ENCODE results near the gene ADIG.

ADIG gene

DNA sequence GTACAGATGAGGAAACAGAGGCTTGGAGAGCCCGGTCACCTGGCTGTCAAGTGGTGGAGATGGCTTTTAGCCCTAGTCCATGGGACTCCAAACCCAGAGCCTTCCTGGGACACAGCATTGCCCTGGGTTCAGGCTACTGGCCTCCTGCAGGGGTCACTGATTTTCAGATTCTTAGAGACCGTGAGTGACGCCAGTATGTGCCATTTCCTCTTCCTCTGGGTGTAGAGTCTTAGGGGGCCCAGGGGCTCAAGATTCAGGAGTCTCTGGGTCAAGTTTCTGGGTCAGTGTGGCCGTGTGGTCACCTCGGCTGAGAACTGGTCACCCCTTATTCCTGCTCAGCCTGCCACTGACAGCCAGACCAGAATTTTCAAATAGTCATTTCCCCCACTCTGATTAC is 21.2 kb downstream of the ADIG start:
- DNase-seq (ENCODE audit: low read depth): no peak

DNA sequence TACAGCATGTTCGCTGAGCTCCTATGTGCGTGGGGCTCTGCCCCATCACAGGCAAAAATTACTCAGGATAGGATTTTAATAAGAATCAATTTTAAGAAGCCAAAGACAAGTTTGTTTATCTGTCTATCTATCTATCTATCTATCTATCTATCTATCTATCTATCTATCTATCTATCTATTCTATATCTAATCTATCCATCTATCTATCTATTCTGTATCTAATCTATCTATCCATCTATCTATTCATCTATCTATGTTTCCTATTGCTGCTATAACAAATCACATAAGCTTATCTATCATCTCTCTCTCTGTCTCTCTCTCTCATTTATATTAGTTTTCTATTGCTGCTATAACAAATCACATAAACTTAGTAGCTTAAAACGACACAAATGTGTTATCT is 22.3 kb downstream of the ADIG start:
- no peak for DNase-seq (ENCODE audit: low read depth)

DNA sequence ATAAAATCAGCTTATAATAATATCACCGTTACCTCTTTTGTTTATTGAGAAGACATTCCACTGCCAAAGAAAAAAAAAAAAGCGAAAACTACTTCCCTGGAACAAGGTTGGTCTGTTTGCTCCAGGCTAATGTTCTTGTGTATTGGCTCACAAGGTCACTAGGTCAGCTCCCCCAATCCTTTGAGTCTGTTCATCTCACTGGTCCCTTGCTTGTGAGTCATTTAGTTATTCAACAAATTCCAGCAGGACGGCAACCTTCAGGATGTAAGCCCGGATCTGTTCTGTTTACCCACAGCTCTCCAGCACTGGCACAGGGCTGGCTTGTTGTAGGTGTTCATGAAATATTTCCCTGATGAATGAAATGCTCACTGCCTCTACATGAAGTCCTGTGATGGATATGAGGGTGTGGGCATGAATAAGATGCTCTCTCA is 23.9 kb downstream of the ADIG start:
- no peak for DNase-seq (ENCODE audit: low read depth)

DNA sequence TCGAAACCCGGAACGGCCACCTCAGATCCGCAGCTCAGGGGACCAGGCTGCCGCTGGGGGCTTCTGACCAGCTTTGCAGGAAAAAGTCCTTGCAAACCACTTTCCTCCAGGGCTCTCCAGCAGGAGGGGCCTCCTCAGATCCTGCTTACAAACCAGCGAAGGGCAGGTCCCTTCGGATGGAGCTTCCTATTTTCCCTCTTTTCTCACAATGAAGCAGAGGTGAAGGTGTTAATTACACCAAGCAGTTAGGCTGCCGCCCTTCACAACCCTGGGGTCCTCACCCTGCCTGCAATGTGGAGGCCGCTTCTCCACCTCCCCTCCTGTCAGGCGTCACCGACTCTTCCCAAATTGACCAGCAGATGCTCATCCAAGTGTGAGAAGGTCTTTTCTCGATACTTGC is 26.4 kb downstream of the ADIG start:
- no peak for DNase-seq (ENCODE audit: low read depth)

DNA sequence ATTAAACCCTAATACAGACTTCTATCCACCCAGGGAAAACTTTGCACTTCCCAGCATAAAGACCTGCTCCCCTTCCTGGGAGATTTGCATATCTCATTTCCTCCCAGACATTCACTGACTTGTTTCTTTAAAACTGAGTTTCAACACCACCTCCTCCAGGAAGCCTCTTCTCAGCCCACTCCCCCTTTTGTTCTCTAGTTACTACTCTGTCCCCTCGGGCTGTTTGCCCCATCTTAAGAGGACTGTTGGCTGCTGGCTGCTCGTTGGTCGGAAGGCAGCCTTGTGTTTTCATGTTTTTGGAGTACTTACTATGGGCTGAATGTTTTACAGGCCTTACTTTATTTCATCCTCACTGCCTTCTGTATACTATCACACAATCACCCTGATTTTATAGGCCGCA is 27.2 kb downstream of the ADIG start:
- DNase-seq (ENCODE audit: low read depth): no peak

DNA sequence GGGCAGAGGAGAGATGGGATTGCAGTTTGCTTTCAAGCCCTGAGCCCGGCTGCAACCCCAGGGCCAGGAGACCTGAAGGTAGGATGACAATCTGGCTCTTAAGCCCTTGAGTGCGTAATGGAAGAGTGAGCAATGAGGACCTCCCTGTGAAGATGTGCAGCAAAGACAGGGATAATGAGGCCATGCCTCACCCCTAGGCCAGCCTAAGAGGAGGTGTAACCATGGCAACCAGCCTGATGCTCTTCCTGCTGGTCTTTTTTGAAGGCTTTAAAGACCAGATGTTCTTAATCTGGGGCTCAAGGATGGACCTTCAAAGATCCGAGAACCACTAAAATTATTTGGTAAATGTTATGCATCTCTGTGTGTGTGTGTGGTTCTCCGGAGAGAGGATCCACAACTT is 28.8 kb downstream of the ADIG start:
- DNase-seq (ENCODE audit: low read depth): no peak

DNA sequence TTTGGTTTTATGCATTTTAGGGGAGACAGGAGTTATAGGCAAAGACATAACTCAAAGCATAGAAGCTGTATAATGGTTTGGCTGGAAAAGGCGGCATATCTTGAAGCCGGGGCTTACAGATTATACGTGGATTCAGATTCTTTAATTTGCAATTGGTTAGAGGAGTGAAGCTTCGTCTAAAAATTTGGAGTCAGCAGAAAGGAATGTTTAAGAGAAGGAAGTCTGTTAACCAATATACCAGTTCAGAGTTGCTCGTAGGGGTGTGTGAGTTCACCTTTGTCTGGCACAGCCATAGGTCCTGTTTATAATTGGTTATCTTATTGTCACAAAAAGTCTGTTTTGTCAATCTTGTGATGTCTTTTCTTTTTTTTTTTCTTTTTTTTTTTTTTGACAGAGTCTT is 29.5 kb downstream of the ADIG start:
- no peak for DNase-seq (ENCODE audit: low read depth)

DNA sequence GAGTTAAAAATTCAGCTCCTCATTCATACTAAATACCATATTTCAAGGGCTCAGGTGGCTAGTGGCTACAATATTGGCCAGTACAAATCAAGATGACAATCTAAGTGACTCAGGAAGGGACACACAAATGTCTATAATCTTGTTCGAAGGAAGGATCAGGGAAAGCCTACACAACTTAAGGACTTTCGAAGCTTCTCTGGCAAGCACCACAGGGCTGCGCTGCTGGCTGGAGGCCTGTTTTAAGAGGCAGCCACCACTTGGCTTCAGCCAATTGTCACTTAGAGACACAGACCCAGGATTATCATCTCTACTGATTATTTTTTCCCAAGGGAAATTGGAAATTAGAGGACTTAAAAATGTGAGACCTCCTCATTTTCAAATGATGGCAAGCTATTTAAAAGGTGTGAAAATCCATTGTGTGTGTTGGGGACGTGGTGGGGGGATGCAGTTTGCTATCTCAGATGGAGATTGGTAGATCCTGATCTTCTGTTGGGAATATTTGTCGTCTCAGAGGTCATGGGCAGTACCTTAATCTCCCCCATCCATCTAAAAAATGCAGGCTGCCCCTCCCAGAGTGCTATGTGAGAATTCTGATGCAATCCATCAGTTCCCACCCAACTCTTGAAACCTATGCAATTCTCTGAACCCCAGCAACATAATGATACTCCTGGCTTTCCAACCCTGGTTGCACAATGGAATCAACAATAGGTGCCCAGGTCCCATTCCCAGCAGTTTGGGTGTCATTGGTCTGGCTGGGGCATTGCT is 31.9 kb downstream of the ADIG start:
- DNase-seq (ENCODE audit: low read depth): no peak

DNA sequence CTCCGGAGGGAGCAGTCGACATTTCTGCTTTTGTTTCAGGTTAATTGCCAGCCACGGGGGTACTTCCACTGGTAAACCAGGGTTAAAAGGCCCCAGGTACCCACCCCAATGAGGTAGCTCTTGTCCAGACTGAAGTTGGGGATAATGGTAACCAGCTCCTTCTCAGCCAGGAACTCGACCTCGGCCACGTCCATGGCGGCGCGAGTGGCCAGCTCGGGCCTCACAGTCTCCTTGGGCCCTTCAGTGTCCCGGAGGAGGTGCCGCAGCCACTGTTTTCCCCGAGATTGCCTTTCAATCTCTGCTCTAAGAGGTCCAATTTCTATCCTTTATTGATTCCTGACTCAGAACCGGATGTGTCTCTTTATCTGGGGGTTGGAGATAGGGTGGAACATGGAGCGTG is 34.3 kb downstream of the ADIG start:
- DNase-seq (ENCODE audit: low read depth): no peak

DNA sequence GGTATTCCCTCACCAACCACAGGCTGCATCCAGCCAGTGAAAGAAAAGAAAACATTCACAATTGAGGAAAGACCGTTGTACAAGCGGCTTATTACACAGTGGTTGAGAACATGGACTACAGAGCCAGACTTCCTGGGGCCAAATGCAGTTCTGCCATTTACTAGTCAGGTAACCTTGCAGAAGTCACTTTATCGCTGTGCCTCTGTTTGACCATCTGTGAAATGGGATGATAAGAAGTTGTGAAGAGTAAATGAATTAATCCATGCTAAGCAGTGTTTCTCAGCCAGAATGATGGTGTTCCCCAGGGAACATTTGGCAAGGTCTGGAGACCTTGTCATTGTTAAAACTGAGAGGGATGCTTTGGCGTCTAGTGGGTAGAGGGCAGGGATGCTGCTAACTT is 35.5 kb downstream of the ADIG start:
- no peak for DNase-seq (ENCODE audit: low read depth)

DNA sequence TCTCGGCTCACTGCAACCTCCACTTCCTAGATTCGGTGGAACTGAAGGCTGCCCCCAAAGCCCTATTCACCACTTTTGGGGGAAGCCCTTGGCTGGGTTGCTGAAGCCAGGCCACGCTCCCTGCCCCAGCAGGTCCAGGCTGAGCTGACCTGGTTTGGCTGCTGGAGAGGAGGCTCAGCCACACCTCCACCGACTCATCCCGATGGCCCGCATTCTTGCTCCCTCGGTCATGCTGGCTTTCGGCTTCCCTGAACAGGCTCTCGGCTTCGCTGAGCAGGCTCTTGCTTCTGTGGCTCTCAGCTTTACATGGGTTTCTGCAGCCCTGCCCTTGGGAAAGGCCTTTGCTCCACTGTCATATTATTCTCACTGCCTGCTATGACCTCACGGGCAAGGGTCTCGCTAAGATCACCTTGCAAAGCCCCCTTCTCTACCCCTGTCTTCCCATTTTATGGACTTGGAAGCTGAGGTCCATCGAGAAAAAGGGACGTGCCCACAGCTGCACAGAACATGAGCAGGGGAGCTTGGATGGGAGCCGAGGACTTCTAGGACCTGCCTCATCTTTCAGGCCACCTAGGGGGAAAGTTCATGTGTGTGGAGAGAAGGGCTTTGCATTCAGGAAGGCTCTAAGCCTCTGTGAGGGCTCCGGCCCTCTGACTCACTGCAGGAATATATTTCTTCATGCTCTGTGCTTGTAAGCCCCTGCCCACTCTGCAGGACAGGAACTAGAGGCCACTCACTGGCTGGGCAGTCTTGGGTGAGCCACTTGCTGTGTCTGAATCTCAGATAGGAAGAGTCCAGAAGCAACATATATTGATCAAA is 36.2 kb downstream of the ADIG start:
- no peak for DNase-seq (ENCODE audit: low read depth)

DNA sequence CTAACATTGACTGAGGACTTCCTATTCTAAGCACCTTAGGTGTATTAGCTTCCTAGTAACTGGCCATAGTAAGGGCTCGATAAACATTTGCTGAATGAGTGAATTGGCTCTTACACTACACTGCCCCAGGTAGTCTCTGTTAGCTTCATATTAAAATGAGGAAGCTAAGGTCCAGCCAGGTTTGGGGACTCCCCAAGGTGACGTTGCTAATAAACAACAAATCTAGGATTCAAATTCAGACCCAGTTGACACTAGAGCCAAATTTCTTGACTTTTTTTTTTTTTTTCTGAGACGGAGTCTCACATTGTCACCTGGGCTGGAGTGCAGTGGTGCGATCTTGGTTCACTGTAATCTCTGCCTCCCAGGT is 36.8 kb downstream of the ADIG start:
- DNase-seq (ENCODE audit: low read depth): no peak

DNA sequence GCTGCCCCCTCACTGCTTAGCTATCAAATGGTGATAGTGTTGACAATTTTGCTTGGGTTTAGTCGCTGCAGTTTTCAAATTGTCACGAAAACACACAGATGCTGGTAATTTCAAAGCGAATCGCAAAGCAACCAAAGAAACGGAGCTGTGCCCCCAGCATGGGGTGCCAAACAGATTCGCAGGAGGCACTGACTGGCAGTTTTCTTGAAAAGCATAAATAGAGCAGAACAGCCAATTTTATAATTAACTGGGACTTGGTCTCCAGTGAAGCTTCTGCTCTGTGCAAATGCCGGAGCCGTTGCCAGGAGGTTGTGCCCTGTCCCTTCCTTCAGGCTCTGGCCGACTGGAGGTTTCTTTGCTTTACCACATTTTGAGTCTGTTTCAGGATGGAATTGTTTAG is 39.4 kb downstream of the ADIG start:
- DNase-seq (ENCODE audit: low read depth): no peak

DNA sequence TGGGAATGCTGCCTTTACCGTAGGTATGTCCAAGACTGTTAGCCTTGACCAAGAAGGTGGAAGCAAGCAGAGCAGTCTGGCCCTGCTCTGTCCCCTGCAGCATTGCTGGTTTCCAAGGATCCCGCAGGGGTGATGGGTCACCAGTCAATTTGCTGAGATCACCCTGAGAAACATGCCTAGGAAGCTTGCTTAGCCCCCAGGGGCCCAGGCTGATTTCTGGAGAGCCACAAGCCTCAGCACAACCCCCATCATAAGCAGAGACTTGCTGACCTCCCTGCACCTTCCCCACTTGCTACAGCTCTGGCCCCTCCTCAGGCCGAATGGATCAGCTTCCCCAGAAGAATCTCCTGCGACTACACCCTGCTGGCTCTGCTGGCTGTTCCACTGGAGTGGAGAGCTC is 42.1 kb downstream of the ADIG start:
- no peak for DNase-seq (ENCODE audit: low read depth)

DNA sequence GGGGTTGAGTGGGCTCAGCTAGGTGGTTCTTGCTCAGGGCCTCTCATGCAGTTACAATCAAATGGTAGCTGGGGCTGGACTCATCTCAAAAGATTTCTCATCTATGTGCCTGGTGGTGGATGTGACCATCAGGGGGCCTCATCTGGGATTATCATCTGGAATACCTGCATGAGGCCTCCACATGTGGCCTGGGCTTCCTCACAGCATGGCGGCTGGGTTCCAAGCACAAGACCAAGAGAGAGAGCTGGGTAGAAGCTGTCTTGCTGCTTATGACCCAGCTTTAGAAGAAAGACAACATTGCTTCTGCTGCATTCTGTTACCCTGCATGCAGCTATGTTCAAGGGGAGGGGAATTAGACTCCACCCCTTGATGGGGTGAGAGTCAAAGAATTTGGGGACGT is 43.1 kb downstream of the ADIG start:
- DNase-seq (ENCODE audit: low read depth): no peak

DNA sequence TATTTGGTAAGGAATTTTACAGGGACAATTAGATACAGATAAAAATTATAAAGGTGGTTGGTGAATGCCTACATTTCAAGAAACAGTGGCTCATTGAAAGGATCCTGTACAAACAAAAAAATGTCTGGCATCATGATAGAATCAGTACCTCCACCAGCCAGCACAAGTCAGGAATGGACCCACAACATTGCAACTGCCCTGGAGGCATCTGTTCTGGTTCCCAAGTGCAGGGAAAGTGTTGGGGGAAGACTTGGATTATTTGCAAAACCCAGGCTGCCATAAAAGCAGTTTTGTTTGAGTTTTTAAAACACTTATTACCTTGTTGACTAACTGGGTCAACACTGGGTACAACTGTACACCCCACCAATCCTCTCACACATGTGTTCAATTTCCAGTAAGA is 44.9 kb downstream of the ADIG start:
- DNase-seq (ENCODE audit: low read depth): no peak

DNA sequence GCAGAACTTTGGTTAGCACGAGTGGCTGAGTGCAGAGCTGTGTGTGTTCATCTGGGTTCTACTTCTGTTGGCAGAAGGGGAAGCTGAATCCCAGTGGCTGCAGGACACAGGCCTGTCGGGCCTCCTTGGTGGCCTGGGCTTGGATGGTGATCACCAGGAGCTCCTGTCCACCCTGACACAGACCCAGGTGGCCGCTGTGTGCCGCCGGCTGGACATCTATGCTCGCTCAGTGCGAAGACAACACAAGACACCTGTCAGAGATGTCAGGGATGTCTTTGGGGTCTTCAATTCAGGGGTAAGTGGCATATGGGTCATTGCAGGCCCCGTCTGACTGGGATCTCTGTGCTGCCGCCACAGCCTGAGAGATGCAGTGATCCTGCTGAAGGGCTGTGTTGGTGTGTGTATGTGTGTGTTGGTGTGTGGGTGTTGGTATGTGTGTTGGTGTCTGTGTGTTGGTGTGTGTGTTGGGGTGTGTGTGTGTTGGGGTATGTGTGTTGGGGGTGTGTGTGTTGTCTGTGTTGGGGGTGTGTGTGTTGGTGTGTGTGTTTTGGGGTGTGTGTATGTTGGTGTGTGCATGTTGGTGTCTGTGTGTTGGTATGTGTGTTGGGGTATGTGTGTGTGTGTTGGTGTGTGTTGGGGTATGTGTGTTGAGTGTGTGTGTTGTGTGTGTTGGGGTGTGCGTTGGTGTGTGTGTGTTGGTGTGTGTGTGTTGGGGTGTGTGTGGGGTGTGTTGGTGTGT is 46.1 kb downstream of the ADIG start:
- DNase-seq (ENCODE audit: low read depth): no peak

DNA sequence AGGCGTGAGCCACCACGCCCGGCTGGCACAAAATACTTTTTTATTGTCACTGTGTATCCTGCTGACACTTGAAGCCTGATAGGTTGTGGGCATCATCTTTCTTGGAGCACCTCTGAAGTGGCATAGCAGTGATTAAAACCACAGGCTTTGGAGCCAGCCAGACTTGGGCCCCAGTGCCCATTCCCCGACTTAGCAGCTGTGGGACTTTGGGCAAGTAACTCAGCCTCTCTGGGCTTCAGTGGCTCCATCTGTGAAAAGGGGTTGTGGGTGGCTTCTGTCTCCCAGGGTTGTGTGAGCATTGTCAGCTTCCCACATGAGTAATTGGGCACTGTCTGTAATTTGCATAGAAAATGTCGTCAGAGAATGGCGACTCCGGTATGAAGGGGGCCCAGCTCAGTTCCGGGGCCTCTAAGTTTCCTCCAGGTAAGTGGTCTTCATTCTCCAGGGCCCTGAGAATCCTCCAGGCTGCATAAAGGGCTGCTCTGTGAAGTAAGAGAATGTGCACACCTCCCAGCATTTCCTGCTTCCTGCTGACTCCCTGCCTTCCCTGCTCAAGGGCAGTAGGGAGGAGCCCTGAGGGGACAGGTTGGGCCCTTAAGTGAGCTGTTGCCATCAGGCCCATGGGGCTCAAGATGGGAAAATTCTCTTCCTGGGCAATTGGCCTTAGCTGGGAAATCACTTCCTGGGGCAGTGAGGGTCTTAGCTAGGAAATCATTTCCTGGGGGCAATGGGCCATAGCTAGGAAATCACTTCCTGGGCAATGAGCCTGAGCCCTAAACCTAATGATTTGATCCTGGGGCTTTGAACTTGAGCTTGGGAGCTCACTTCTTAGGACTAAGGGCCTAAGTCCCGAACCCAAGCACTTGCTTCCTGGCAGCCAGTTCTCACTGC is 47.8 kb downstream of the ADIG start:
- no peak for DNase-seq (ENCODE audit: low read depth)

DNA sequence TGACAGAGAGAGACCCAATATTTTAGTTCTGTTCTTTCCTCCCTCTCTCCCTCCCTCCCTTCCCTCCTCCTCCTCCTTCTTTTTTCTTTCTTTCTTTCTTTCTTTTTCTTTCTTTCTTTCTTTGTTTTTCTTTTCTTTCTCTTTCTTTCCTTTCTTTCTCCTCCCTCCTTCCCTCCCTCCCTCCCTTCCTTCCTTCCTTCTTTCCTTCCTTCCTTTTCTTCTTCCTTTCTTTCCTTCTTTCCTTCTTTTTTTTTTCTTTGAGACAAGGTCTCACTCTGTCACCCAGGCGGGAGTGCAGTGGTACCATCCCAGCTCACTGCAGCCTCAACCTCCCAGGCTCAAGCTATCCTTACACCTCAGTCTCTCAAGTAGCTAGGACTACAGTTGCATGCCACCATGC is 49.0 kb downstream of the ADIG start:
- DNase-seq (ENCODE audit: low read depth): no peak

DNA sequence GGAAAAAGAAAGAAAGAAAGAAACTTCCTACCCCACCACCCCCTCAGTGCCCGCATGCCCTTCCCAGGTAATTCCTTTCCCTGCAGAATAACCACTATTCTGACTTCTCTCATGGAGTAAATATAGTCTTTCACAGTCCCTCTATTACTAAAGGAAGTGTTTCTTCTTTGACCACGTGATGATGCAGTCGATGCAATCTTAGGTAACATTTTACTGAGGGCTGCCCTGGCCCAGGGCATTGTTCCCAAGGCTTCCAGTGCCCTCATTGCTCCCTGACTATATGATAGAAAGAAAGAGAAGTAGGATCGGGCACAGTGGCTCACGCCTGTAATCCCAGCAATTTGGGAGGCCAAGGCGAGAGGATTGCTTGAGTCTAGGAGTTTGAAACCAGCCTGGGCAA is 49.7 kb downstream of the ADIG start:
- DNase-seq (ENCODE audit: low read depth): no peak

DNA sequence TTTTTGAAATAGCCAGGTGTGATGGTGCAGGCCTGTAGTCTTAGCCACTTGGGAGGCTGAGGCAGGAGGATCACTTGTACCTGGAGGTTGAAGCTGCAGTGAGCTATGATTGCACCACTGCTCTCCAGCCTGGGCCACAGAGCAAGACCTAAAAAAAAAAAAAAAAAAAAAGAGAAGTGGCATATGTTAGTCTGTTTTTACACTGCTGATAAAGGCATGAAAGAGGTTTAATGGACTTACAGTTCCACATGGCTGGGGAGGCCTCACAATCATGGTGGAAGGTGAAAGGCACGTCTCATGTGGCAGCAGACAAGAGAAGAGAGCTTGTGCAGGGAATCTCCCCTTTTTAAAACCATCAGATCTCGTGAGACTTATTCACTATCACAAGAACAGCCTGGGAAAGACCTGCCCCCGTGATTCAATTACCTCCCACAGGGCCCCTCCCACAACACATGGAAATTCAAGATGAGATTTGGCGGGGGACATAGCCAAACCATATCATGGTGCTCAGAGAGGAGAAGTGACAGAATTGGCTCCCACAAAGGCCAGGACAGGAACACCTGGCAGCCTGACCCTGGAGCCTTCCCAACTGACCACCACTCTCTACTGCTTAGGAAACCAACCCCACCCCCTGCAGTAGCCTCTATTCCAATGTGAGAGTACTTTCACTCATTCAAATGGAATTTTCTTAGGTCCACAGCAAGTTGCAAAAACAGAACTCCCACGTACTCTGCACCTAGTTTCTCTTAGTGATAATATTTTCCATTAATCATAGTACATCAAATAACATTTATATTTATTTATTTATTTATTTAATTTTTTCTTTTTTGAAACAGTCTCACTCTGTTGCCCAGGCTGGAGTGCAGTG is 50.4 kb downstream of the ADIG start:
- DNase-seq (ENCODE audit: low read depth): no peak
